HFFc6 (cell line): Measurements from ENCODE around the gene CEPT1. TPM values are rescaled to one million over a fixed set of nuclear protein-coding genes. Genes with fewer than 3 reads are reported as not detected.

Source experiments
- DNase-seq: peaks from one replicate; pipeline ENCODE4 v3.0.0-alpha.2; 2018
- H3K27ac Mint-ChIP-seq: 2 replicates; pipeline ENCODE4 v1.8.0; 2020; ENCODE audit warnings: mild to moderate bottlenecking, mixed read lengths
- H3K27me3 Mint-ChIP-seq: 2 replicates; pipeline ENCODE4 v1.8.0; 2021; ENCODE audit warnings: mild to moderate bottlenecking, moderate library complexity, mixed read lengths; ENCODE audit not compliant: insufficient read depth
- H3K36me3 Mint-ChIP-seq: 2 replicates; pipeline ENCODE4 v1.8.0; 2021; ENCODE audit warnings: low read depth, mixed read lengths
- H3K4me1 Mint-ChIP-seq: 2 replicates; pipeline ENCODE4 v1.8.0; 2020; ENCODE audit warnings: low read depth, mixed read lengths
- H3K4me3 Mint-ChIP-seq: 2 replicates; pipeline ENCODE4 v1.8.0; 2020; ENCODE audit warnings: mild to moderate bottlenecking, moderate library complexity, mixed read lengths
- H3K9me3 Mint-ChIP-seq: 2 replicates; pipeline ENCODE4 v1.8.0; 2020; ENCODE audit warnings: mild to moderate bottlenecking, mixed read lengths
- CTCF ChIP-seq: fragments of 200-600 bp; sonication (generic); IDR thresholded peaks from 2 replicates; pipeline ENCODE4 v1.5.0; 2021; ENCODE audit warnings: antibody characterized with exemption, mild to moderate bottlenecking
- total RNA-seq, 6 experiments: library from RNA; stranded (reverse); fragmentation: NEBNext Ultra II Directional; extraction: Animal tissue kit (Norgen Biotek cat#: 25700); gene quantifications; 2 replicates in 1 of 6; 3 replicates in 5 of 6; pipeline ENCODE4 v1.2.3, GENCODE V29; 2021

Gene CEPT1
- total RNA-seq, 6 experiments from 2014 or later: 26.5 to 38.9 (median 33.5) TPM

- no peak for TF ChIP-seq CTCF
- H3K4me1 Mint-ChIP-seq: peaks cover 18% of the 10 kb centered on the region
- H3K36me3 Mint-ChIP-seq: no peaks in the 10 kb centered on the region
- no peaks in the 10 kb centered on the region for H3K9me3 Mint-ChIP-seq
- DNase-seq: no peak
- H3K27ac Mint-ChIP-seq: no peak overlapping the region
- peaks cover 9% of the 10 kb centered on the region for H3K27me3 Mint-ChIP-seq
- H3K4me3 Mint-ChIP-seq: peak overlapping the region; percentile 45; the same call in 1 of the 2 replicates
Observed at GRCh38 chr1:111203681-111204200, 63.7 kb downstream of the CEPT1 start.

- H3K4me1 Mint-ChIP-seq: peaks cover 18% of the 10 kb centered on the region
- peaks cover 9% of the 10 kb centered on the region for H3K27me3 Mint-ChIP-seq
- H3K27ac Mint-ChIP-seq: 0 out of 2 replicates have a peak overlapping the region, but pooled peaks have one; percentile 12
- TF ChIP-seq CTCF: no peak
- H3K4me3 Mint-ChIP-seq: peak overlapping the region; percentile 66
- no peaks in the 10 kb centered on the region for H3K9me3 Mint-ChIP-seq
- no peaks in the 10 kb centered on the region for H3K36me3 Mint-ChIP-seq
- DNase-seq: no peak
Observed at GRCh38 chr1:111204201-111204982, 64.4 kb downstream of the CEPT1 start.

- Mint-ChIP-seq H3K4me1 (peaks cover 18% of the 10 kb centered on the region), H3K4me3 (peak overlapping the region; percentile 66), H3K27ac (no peak overlapping the region)
Observed at GRCh38 chr1:111204983-111205713, 65.1 kb downstream of the CEPT1 start.

GRCh38 chr1:111205714-111206050 lies 65.7 kb downstream of the CEPT1 start:
- peaks cover 18% of the 10 kb centered on the region for H3K4me1 Mint-ChIP-seq
- TF ChIP-seq CTCF: no peak
- H3K36me3 Mint-ChIP-seq: no peaks in the 10 kb centered on the region
- peak; percentile 17 for DNase-seq
- H3K4me3 Mint-ChIP-seq: 0 out of 2 replicates have a peak overlapping the region, but pooled peaks have one; percentile 2
- no peak overlapping the region for H3K27ac Mint-ChIP-seq
- H3K27me3 Mint-ChIP-seq: peaks cover 9% of the 10 kb centered on the region
- H3K9me3 Mint-ChIP-seq: no peaks in the 10 kb centered on the region

More at GRCh38 chr1:111204983-111205713, 65.1 kb downstream of the CEPT1 start:
- TF ChIP-seq CTCF: no peak
- DNase-seq: no peak
- Mint-ChIP-seq H3K27me3 (peaks cover 9% of the 10 kb centered on the region), H3K36me3 (no peaks in the 10 kb centered on the region), H3K9me3 (no peaks in the 10 kb centered on the region)

GRCh38 chr1:111208921-111209320 lies 68.9 kb downstream of the CEPT1 start:
- Mint-ChIP-seq H3K4me3 (no peak overlapping the region), H3K27me3 (peaks cover 9% of the 10 kb centered on the region)

More at GRCh38 chr1:111208921-111209320, 68.9 kb downstream of the CEPT1 start:
- peaks cover 19% of the 10 kb centered on the region for H3K4me1 Mint-ChIP-seq
- no peak for DNase-seq
- H3K36me3 Mint-ChIP-seq: 0 out of 2 replicates have a peak, but pooled peaks cover 7% of the 10 kb centered on the region
- no peak for TF ChIP-seq CTCF
- H3K9me3 Mint-ChIP-seq: no peaks in the 10 kb centered on the region
- H3K27ac Mint-ChIP-seq: no peak overlapping the region
